Measurements from ENCODE around the gene TOE1. TPM values are rescaled to one million over a fixed set of nuclear protein-coding genes. Genes with fewer than 3 reads are reported as not detected.

The TOE1 gene
- total RNA-seq, 2 experiments from 2014 or later = 22.6 to 34.4 TPM

DNA sequence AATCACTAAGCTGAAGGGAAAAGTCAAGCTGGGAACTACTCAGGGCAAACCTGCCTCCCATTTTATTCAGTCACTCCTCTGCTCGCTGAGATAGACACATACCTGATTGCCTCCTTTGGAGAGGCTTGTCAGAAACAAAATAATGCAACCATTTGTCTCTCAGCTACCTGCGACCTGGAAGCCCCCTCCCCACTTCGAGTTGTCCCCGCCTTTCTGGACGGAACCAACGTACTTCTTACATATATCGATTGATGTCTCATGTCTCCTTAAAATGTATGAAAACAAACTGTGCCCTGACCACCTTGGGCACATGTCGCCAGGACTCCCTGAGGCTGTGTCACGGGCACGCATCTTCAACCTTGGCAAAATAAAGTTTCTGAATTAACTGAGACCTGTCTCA is 34.7 kb upstream of the TOE1 start:
- peak overlapping the region; percentile 86 for H3K27ac Mint-ChIP-seq
- H3K9me3 Mint-ChIP-seq = no peaks in the 10 kb centered on the region
- ChIA-PET CTCF (interaction anchor here (0.6 to 1.7 kb wide), 6 partner anchors 15 to 584 kb away, joined by 3 to 5 read pairs (median 4); partner anchors contain the start of gene TOE1), POLR2A (no interaction called here)
- DNase-seq = no peak
- peak overlapping the region; percentile 79 for H3K4me3 Mint-ChIP-seq
- peaks cover 40% of the 10 kb centered on the region for H3K4me1 Mint-ChIP-seq
- no peaks in the 10 kb centered on the region for H3K27me3 Mint-ChIP-seq
- no peaks in the 10 kb centered on the region for H3K36me3 Mint-ChIP-seq (ENCODE audit: low read depth)

DNA sequence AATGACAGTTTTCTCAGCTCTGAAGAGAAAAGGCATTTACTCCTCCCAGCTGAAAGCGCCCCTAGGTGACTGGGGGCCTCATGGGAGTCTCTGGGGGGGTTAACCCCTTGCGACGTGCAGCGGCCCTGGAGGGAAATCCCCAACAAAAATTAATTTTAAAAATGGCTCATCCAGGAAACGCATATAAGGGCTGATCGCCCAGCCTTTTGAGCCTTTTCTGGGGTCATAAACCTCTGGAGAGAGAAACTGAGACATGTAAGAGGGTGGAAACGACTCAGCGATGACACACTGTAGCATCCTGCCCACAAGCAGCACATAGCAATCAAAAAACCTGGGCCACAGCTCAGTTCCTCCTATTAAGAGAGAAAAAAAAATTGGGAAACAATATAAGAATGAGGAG is 33.7 kb upstream of the TOE1 start:
- Mint-ChIP-seq H3K36me3 (ENCODE audit: low read depth) (no peaks in the 10 kb centered on the region), H3K9me3 (no peaks in the 10 kb centered on the region), H3K27ac (peak overlapping the region; percentile 34), H3K4me3 (no peak overlapping the region), H3K27me3 (no peaks in the 10 kb centered on the region), H3K4me1 (peaks cover 37% of the 10 kb centered on the region)
- POLR2A ChIA-PET = interaction anchor here (1.1 kb wide), 1 partner anchor 26 kb away, joined by 5 read pairs; no protein-coding TSS in a partner anchor
- peak; percentile 11 for DNase-seq
- CTCF ChIA-PET = interaction anchor here (0.8 to 1.7 kb wide), 4 partner anchors 12 to 939 kb away, joined by 3 read pairs; partner anchors contain the start of gene RNU5D-1

DNA sequence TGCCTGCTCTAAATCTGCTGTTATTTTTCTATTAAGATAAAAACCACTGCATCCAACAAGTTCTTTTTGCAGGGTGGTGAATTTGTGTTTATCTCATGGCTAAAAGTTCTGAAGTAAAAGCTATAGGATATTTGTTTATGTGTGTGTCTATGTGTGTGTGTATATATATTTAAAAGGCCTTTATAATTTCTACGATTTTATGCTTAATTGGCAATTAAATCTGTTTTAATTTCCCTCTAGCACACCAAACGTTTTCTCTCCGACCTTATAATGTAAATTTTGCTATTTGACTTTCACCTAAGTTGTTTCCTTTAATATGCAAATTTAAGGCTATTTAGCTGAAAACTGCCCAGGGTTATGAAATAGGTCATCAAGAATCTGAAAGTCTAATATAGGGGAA is 33.1 kb upstream of the TOE1 start:
- ChIA-PET CTCF (interaction anchor here (0.8 to 1.0 kb wide), 2 partner anchors 32 to 186 kb away, joined by 3 read pairs; no protein-coding TSS in a partner anchor), POLR2A (interaction anchor here (1.1 kb wide), 1 partner anchor 25 kb away, joined by 5 read pairs; no protein-coding TSS in a partner anchor)
- H3K36me3 Mint-ChIP-seq (ENCODE audit: low read depth) = no peaks in the 10 kb centered on the region
- H3K27me3 Mint-ChIP-seq = no peaks in the 10 kb centered on the region
- peaks cover 34% of the 10 kb centered on the region for H3K4me1 Mint-ChIP-seq
- H3K27ac Mint-ChIP-seq = peak overlapping the region; percentile 60
- DNase-seq = no peak
- H3K4me3 Mint-ChIP-seq = no peak overlapping the region
- H3K9me3 Mint-ChIP-seq = no peaks in the 10 kb centered on the region

DNA sequence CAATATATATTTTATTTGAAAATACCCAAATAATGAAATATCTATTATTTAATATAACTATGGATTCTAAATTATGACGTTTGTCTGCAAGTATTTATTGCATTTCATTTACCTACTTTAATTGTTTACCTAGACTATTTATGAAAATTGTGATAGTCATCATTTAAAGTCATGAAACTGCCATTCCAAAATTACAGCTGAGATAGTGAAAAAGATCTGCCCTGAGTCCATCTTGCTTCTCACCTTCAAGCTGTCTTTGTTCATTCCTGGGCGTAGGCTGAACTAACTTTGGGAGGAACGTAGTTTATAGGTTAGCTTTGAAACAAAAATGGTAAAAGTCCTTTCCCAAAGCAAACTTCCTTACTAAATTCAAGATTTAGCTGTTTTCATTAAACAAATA is 25.7 kb upstream of the TOE1 start:
- DNase-seq = no peak
- H3K4me3 Mint-ChIP-seq = no peak overlapping the region
- peaks cover 3% of the 10 kb centered on the region for H3K27me3 Mint-ChIP-seq
- H3K9me3 Mint-ChIP-seq = no peaks in the 10 kb centered on the region
- no peaks in the 10 kb centered on the region for H3K36me3 Mint-ChIP-seq (ENCODE audit: low read depth)
- no peak overlapping the region for H3K27ac Mint-ChIP-seq
- CTCF ChIA-PET = interaction anchor here (1.1 to 1.6 kb wide), 3 partner anchors 11 to 300 kb away, joined by 3 to 6 read pairs (median 4); no protein-coding TSS in a partner anchor
- no peaks in the 10 kb centered on the region for H3K4me1 Mint-ChIP-seq
- POLR2A ChIA-PET = no interaction called here

DNA sequence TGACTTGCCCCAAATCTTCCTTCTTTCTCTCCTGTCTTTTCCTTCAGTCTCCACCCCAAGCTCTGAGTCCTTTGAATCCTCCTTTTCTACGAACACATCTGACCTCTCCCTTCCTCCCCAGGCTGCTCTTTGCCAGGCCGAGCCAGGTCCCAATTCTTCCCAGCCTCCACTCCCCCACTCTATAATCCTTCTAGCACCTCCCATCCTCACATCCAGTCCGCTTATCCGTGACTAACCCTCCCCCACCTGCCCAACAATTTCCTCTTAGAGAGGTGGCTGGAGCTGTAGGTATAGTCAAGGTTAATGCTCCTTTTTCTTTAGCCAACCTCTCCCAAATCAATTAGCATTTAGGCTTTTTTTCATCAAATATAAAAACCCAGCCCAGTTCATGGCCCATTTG is 22.8 kb upstream of the TOE1 start:
- Mint-ChIP-seq H3K27me3 (peaks cover 3% of the 10 kb centered on the region), H3K4me1 (no peaks in the 10 kb centered on the region), H3K9me3 (no peaks in the 10 kb centered on the region), H3K27ac (no peak overlapping the region), H3K4me3 (no peak overlapping the region), H3K36me3 (ENCODE audit: low read depth) (no peaks in the 10 kb centered on the region)
- ChIA-PET POLR2A (no interaction called here), CTCF (no interaction called here)
- DNase-seq = no peak

DNA sequence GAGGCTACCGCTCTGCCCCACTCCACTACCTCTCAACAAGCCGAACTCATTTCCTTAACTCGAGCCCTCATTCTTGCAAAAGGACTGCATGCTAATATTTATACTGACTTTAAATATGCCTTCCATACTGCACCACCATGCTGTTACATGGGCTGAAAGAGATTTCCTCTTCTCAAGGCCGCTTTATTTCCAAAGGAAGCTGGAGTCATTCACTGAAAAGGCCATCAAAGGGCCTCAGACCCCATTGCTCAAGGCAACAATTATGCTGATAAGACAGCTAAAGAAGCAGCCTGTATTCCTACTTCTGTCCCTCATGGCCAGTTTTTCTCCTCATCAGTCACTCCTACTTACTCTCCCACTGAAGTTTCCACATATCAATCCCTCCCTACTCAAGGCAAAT is 20.2 kb upstream of the TOE1 start:
- H3K4me3 Mint-ChIP-seq = no peak overlapping the region
- DNase-seq = no peak
- ChIA-PET CTCF (interaction anchor here (1.2 to 1.4 kb wide), 3 partner anchors 9 to 17 kb away, joined by 3 read pairs; no protein-coding TSS in a partner anchor), POLR2A (interaction anchor here (0.6 kb wide), 1 partner anchor 16 kb away, joined by 4 read pairs; no protein-coding TSS in a partner anchor)
- no peaks in the 10 kb centered on the region for H3K4me1 Mint-ChIP-seq
- H3K36me3 Mint-ChIP-seq (ENCODE audit: low read depth) = no peaks in the 10 kb centered on the region
- no peaks in the 10 kb centered on the region for H3K9me3 Mint-ChIP-seq
- H3K27me3 Mint-ChIP-seq = no peaks in the 10 kb centered on the region
- no peak overlapping the region for H3K27ac Mint-ChIP-seq

DNA sequence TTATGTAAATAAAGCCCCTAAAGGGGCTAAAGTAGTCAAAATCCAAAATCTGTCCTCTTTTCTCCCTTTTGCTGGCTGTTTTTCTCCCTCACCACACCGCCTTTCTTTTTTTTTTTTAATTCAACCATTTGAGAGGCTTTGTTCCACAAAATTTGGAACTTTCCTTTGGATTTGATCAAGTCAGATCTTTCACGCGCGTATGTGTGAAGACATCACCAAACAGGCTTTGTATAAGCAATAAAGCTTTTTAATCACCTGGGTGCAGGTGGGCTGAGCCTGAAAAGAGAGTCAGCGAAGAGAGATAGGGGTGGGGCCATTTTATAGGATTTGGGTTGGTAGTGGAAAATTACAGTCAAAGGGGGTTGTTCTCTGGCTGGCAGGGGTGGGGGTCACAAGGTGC is 18.5 kb upstream of the TOE1 start:
- POLR2A ChIA-PET = no interaction called here
- Mint-ChIP-seq H3K4me1 (peaks cover 4% of the 10 kb centered on the region), H3K27me3 (no peaks in the 10 kb centered on the region), H3K9me3 (no peaks in the 10 kb centered on the region), H3K36me3 (ENCODE audit: low read depth) (no peaks in the 10 kb centered on the region), H3K27ac (no peak overlapping the region), H3K4me3 (no peak overlapping the region)
- no peak for DNase-seq
- CTCF ChIA-PET = no interaction called here

DNA sequence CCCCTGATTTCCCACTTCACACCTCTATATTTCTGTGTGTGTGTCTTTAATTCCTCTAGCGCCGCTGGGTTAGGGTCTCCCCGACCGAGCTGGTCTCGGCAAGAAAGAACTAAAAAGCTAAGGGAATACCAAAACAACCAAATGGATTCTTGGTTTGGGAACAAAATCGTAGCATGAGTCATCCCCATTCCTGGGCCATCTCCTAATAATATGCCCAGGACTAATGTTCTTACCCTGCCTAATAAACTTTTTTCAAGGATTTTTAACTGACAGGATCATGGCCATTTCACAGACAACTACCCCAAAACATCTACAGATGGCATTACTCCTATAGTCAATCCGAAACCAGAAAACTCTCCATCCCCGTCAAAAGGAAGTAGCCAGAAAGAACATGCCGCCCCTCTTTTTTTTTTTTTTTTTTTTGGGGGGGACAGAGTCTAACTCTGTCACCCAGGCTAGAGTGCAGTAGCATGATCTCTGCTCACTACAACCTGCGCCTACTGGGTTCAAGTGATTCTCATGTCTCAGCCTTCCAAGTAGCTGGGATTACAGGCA is 17.4 kb upstream of the TOE1 start:
- CTCF ChIA-PET = no interaction called here
- Mint-ChIP-seq H3K4me3 (no peak overlapping the region), H3K9me3 (no peaks in the 10 kb centered on the region), H3K36me3 (ENCODE audit: low read depth) (no peaks in the 10 kb centered on the region), H3K4me1 (peaks cover 9% of the 10 kb centered on the region), H3K27me3 (no peaks in the 10 kb centered on the region), H3K27ac (no peak overlapping the region)
- no peak for DNase-seq
- POLR2A ChIA-PET = no interaction called here

DNA sequence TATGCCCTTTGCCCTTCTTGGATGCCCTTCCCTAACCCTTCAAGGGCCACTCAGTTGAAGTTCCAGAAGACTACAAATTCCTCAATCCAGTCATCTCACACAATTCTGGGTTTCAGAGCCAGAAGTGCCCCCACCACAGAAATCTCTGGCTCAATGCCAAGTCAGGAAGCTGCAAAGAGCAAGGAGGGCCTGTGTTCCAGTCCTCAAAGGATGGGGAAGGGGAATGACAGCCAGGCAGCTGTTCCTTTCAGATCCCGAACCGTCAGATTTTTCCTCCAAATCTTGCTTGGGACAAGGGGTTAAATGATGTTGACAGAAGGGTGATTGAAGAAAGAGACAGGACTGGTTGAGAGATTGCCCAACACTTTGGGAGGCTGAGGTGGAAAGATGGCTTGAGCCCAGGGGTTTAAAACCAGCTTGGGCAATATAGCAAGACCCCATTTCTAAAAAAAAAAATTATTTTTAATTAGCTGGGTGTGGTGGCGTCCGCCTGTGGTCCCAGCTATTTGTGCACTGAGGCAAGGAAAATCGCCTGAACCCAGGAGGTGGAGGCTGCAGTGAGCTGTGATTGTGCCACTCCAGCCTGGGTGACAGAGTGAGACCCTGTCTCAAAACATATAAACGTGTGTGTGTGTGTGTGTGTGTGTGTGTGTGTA is 14.0 kb upstream of the TOE1 start:
- peaks cover 8% of the 10 kb centered on the region for H3K36me3 Mint-ChIP-seq (ENCODE audit: low read depth)
- CTCF ChIA-PET = interaction anchor here (0.7 to 2.2 kb wide), 5 partner anchors 8 to 188 kb away, joined by 3 to 6 read pairs (median 3); partner anchors contain the start of genes MUTYH and TOE1
- no peak for DNase-seq
- peak overlapping the region; percentile 87 for H3K27ac Mint-ChIP-seq
- H3K4me3 Mint-ChIP-seq = peak overlapping the region; percentile 77
- POLR2A ChIA-PET = interaction anchor here (3.8 kb wide), 1 partner anchor 14 kb away, joined by 22 read pairs; the partner anchor contains the start of genes MUTYH and TOE1
- H3K27me3 Mint-ChIP-seq = no peaks in the 10 kb centered on the region
- no peaks in the 10 kb centered on the region for H3K9me3 Mint-ChIP-seq
- peaks cover 23% of the 10 kb centered on the region for H3K4me1 Mint-ChIP-seq

DNA sequence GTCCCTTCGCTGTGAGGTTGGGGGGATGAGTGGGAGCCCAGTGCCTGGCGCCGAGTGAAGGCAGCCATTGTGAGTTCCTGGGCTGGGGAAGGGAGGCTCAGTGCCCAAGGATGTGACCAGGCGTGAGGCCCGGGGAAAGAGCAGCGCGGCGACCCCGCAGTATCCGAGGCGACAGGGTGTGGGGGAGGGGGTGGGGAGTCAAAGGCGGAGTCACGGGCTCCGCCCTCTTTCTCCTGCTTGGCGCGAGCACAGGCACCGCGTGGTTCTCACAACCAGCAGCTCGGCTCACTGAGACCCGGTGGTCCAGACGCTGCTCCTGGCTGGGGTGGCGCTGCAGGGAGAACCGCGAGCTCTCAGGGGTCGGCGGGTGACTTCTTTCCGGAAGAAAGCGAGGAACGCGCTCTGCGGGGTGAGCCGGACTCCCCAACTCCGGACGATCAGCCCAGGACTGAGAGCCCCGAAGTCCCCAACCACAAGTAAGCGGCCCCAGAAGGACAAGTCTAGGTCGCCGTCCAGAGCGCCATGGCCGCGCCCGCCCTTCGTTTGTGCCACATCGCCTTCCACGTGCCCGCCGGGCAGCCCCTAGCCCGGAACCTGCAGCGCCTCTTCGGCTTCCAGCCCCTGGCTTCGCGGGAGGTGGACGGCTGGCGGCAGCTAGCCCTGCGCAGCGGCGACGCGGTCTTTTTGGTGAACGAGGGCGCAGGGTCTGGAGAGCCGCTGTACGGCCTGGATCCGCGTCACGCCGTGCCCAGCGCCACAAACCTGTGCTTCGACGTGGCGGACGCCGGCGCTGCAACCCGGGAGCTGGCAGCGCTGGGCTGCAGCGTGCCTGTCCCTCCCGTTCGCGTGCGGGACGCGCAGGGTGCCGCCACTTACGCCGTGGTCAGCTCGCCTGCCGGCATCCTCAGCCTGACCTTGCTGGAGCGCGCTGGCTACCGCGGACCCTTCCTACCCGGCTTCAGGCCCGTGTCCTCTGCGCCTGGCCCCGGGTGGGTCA is 13.0 kb upstream of the TOE1 start, which contains the start of gene HPDL:
HPDL (plus strand) TSS at position 269 of the 997 bp plus-strand sequence; CDS start at position 523, 254 bp downstream.
- Mint-ChIP-seq H3K27ac (peak within 1 kb of the TSS; percentile 87), H3K4me1 (peaks cover 23% of the 10 kb centered on the region), H3K36me3 (ENCODE audit: low read depth) (peaks cover 10% of the 10 kb centered on the region), H3K27me3 (no peaks in the 10 kb centered on the region), H3K4me3 (peak within 1 kb of the TSS; percentile 77), H3K9me3 (no peaks in the 10 kb centered on the region)
- ChIA-PET CTCF (interaction anchor here (1.1 to 2.2 kb wide), 5 partner anchors 11 to 313 kb away, joined by 3 to 6 read pairs (median 4); partner anchors contain the start of genes MUTYH and TOE1), POLR2A (interaction anchor here (3.8 kb wide), 1 partner anchor 13 kb away, joined by 22 read pairs; the partner anchor contains the start of genes MUTYH and TOE1)
- DNase-seq = peak; percentile 61

DNA sequence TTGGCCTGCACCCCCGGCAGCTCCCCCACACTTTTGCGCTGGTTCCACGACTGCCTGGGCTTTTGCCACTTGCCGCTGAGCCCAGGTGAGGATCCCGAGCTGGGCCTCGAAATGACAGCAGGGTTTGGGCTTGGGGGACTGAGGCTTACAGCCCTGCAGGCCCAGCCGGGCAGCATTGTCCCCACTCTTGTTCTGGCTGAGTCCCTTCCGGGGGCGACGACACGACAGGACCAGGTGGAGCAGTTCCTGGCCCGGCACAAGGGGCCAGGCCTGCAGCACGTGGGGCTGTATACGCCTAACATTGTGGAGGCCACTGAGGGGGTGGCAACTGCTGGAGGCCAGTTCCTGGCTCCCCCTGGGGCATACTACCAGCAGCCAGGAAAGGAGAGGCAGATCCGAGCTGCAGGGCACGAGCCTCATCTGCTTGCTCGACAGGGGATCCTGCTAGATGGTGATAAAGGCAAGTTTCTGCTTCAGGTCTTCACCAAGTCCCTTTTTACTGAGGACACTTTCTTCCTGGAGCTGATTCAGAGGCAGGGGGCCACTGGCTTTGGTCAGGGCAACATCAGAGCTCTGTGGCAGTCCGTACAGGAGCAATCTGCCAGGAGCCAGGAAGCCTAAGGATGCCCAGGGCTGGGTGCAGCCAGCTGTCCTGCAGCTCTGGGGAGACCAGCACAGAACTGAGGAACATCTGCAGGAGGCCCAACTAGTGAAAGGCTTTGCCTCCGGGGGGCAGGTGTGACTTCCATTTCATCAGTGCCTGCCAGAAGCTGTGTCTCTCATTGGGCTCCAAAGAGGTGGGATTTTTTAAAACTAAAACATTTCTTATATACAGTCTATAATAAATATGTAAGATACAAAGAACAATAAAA is 12.1 kb upstream of the TOE1 start:
- Mint-ChIP-seq H3K27ac (peak overlapping the region; percentile 75), H3K36me3 (ENCODE audit: low read depth) (peaks cover 10% of the 10 kb centered on the region), H3K27me3 (no peaks in the 10 kb centered on the region), H3K9me3 (no peaks in the 10 kb centered on the region), H3K4me3 (peak overlapping the region; percentile 77), H3K4me1 (peaks cover 23% of the 10 kb centered on the region)
- CTCF ChIA-PET = interaction anchor here (0.6 to 1.4 kb wide), 4 partner anchors 24 to 614 kb away, joined by 3 to 6 read pairs (median 4); partner anchors contain the start of genes HECTD3 and UROD
- DNase-seq = no peak
- POLR2A ChIA-PET = interaction anchor here (3.8 kb wide), 1 partner anchor 12 kb away, joined by 22 read pairs; the partner anchor contains the start of genes MUTYH and TOE1
